Kidney glomerular epithelial cell (primary cell): Measurements from ENCODE around the gene KIRREL1.

ENCODE experiments used
- DNase-seq: peaks from one replicate; lab custom pipeline; 2025; lab: John Stamatoyannopoulos, UW

Gene KIRREL1

DNA sequence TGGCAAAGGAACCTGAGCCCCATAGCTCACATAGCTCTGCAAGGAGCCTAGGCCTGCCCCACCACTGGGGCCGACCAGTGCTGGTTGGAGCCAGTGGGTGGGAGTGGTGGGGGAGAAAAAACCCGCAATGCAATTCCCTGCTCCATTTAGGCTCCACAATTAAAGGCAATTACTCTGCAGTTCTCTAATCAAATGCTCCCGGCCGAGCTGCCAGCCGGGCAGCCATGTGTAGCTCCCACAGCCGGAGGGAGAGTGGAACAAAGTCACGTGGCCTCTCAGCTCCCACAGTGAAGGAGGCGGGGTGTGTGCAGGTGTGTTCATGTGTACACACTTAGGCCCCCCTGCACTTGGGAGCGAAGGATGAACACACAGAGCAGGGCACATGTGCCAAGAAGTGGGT is 81.6 kb downstream of the KIRREL1 start:
- DNase-seq: no peak

DNA sequence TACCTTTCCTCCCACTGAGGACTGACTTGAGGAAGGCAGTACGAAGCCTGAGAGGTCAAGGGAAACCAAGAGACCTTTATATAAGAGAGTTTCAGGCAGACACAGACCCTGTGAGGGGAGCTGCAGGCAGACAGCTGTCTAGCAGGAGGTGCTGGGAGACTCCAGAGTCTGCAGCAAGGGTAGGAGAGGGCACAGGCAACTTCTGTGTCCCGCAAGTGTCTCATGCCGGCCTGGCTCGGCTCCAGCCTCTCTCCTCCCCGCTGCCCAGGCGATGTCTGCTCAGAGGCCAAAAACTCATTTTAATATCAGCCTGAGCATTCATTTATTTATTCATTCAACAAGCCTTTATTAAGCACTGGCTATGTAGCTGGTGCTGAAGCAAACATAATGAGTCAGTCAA is 83.0 kb downstream of the KIRREL1 start:
- DNase-seq: no peak

DNA sequence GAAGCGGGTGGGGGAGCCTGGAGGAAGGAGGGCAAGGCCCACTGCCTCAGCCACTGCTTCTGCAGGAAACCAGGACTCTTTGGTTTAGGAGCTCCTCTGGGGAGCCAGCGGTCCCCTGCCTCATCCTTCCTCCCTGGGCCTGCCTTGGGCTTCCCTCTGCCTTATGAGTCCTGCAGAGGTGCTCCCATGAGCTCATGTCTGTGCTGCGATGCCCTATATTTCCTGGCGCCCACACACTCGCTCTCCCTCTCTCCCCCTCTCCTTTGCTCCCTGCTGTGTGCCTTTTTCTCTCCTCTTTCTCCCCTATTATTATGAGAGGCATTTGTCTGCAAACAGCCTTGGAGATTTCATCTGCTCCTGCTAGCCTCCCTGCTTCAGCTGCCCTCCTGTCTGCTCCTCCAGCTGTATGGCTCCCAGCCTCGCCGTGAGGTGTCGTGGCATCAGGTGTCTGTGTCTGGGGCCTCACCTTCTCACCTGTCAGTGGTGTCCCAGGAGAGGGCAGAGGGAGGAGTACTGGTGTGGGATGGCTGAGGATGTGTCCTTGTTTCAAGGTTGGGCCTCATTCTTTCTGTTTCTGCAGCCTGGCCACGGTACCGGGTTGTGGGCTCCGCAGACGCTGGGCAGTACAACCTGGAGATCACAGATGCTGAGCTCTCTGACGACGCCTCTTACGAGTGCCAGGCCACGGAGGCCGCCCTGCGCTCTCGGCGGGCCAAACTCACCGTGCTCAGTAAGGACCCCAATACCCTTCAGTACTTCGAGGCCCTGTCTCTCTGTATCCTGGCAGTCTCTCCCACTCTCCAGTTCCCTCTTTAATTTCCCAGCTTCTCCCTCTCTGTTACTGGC is 84.2 kb downstream of the KIRREL1 start:
- no peak for DNase-seq

DNA sequence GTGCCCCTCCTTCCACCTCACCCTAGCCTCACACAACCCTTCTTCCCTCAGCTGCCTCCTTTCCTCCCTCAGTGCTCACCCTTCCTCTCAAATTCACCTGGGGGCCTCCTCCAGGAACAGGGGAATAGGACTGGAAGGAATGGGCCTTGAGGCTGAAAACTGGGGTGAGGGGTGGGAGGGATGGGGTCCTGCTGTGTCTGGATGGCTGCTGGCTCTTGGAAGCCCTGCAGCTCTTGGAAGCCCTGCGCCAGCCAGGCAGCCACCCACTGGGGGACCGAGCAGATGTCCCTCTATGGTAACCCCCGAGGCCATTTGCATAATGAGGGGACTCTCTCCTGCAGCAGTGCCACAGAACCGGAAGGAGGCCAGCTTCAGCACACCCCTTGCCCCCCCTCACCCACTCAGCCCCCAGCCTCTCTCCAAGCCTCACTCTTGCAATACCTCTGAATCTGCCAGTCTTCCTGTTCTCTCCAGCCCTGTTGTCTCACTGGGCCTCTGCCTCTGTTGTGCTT is 85.2 kb downstream of the KIRREL1 start:
- DNase-seq: no peak

DNA sequence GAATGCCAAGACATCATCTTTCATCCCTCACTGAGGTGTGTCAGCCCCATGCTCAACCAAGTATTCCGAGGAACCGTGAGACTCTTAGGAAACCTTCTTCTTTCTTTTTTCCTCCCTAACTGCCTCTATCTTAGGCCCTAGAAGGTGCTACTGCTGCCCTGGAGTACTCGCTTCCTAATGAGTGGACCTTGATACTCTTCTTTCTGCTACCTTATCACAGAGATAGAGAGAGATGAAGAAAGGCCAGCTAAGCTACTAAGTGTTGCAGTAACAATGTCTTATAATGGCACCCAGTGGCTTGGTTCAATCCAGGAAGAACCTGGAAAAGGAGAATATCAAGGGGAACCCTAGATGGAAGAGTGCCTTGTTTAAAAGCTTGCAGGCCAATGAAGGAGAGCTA is 86.6 kb downstream of the KIRREL1 start:
- no peak for DNase-seq

DNA sequence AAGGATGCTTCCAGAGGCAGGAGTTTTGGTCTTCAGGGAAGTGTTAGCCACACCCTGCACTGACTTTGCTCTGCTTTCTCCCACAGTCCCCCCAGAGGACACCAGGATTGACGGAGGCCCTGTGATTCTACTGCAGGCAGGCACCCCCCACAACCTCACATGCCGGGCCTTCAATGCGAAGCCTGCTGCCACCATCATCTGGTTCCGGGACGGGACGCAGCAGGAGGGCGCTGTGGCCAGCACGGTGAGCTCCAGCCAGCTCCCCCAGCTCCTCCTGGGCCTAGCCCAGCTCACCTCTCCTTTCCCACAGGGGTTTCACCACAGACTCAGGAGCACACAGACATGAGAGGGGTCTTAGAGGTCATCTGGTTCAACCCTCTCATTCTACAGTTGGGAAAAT is 90.9 kb downstream of the KIRREL1 start:
- no peak for DNase-seq

DNA sequence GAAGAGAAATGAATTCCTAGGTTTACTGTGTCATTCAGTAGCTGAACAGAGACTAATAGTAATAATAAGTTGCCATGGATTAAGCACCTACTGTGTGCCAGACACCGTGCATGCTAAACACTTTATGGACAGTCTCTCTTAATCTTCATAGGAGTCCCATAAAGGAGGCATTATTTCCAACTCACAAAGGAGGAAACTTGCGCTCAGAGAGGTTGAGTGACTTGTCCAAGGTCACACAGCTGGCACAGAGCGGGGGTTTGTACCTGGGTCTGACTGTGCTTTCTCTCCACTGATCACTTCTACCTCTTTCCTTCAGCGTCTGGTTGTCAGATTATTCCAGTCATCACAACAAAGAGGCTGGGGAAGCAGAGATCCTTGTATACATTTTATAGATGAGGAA is 91.3 kb downstream of the KIRREL1 start:
- no peak for DNase-seq

DNA sequence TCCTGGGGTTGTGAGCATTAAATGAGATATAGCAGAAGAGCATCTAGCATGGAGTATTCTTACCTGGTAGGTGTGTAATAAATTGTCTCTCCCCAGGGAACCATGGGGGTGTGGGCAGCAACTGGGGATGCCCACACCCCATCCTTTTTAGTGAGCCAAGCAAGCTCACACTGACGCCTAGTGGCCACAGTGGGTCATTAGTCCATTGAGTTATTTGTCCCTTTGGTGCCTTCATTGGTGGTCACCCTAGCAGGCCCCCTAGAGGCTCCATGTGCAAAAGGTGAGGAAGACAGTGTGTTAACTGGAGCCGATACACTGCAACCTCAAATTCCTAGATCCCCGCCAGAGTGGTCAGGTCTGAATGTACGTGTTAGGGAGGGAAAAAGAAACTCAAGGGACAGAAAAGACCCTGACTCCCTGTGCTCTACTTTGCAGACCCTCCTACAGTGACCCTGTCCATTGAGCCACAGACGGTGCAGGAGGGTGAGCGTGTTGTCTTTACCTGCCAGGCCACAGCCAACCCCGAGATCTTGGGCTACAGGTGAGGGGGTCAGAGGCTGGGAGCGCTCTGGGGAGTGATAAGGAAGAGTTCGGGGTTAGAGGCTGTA is 94.0 kb downstream of the KIRREL1 start:
- peak; percentile 33 for DNase-seq

DNA sequence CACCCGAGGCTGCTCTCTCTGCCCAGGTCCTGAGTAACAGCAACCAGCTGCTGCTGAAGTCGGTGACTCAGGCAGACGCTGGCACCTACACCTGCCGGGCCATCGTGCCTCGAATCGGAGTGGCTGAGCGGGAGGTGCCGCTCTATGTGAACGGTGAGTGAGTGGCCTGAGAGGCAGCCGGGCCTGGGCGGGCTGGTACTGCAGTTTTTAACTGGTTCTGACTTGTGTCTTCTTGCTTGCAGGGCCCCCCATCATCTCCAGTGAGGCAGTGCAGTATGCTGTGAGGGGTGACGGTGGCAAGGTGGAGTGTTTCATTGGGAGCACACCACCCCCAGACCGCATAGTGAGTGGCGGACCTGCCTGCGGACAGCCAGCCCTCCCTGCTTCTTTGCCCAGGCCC is 96.0 kb downstream of the KIRREL1 start:
- DNase-seq: no peak

DNA sequence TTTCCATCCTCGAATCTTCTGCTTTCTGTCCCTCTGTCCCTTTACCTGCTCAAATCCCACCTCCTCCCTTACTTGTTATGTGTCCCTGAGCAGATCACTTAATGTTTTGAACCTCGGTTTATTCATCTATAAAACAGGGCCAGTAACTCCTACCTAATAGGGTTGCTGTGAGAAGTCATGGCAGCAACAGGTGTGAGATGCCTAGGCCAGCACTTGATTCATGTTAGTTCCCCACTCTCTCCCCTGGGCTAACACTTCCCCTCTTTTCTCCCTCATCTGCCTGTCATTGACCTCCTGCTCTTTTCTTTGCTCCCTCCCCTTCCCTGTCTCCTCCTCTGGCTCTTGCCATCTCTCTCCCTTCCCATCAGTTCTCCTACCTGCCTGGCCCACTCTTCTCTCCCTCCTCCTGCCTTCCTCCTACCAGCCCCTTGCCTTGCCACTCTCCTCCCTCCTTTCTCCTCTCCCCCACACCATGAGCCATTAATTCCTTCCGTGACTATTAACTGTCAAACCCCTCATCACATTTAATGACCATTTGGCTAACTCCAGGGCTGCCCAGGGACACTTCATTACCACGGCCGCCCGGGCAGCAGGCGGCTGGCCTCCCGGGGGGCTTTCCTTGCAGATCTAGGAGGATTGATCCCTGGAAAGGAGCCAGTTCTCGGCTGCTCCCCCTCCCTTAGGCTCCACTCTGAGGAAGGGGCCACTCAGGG is 96.6 kb downstream of the KIRREL1 start:
- no peak for DNase-seq

DNA sequence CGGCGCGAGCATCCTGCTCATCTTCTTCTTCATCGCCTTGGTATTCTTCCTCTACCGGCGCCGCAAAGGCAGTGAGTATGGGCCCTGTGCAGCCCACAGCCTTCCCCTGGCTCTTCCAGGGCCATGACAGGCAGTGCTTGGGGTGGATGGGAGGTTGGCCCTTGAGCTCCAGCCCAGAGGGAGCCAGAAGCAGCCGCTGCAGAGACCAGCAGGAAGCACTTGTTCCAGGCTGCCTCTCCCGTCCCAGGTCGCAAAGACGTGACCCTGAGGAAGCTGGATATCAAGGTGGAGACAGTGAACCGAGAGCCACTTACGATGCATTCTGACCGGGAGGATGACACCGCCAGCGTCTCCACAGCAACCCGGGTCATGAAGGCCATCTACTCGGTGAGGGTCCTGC is 99.9 kb downstream of the KIRREL1 start:
- no peak for DNase-seq

DNA sequence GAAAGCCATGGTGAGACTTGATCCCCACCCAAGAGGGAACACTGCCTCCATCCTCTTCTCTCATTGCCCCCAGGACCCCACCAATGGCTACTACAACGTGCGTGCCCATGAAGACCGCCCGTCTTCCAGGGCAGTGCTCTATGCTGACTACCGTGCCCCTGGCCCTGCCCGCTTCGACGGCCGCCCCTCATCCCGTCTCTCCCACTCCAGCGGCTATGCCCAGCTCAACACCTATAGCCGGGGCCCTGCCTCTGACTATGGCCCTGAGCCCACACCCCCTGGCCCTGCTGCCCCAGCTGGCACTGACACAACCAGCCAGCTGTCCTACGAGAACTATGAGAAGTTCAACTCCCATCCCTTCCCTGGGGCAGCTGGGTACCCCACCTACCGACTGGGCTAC is 101.1 kb downstream of the KIRREL1 start:
- DNase-seq: no peak

DNA sequence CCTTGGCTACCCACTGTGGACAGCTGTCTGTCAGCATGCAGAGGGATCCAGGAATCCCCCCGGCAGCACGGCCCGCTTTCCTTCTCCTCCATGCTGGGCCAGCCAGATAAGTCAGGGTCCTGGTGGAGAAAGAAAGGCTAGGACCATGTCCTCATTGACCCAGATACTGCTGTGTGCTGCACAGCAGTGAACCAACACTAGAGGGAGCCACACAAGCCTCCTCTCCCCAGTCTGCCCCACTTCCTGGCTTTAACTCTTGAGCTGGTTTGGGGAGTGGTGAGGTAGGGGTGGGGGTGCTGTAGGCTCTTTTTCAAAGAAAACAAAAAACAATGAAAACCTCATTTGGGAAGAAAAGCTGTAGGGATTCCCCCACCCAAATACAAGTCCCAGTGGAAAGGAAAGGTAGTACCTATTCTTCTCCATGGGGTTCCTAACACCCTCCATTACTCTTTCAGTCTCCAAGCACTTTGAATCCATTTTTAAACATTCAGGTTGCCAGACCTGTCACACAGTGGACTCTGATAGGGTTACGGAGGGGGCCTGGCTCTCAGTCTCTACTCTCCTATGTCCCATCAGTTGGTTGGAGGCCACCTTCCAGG is 102.4 kb downstream of the KIRREL1 start:
- DNase-seq: peak; percentile 32

DNA sequence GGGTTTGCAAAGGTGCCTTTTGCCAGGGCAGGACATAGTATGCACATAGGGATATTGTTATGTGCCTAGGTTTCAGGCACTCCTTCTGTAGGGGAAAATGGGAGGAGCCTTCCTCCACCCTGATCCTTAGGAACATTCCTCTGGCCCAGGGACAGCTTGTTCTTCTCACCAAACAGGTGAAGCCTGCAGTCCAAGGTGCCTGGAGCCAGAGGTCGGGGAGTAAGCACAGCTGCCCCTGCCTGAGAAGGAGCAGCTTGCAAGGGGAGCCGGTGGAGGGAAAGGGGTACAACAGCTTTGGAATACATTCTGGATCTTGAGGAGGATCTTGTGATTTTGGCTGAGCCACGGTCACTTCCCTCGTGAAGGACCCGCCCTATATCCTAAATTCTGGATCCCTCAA is 104.8 kb downstream of the KIRREL1 start:
- DNase-seq: no peak

DNA sequence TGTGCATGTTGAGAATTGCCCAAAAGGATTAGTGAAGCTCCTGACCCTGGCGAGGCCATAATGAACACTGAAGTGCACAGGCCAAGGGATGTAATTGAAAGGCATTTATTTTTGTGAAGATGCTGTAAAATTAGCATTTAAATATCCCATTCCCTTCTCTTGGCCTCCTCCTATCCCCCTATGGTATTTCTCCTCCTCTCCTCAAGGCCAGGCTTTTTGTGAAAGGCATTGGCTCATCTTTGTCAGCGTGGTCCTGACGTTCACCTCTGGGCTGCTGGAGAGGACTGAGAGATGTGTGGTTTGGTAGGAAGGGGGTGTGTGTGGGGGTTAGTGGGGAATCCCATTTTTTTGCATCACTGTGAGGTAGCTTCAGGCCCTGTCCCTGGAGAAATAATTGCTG is 105.7 kb downstream of the KIRREL1 start:
- DNase-seq: no peak

DNA sequence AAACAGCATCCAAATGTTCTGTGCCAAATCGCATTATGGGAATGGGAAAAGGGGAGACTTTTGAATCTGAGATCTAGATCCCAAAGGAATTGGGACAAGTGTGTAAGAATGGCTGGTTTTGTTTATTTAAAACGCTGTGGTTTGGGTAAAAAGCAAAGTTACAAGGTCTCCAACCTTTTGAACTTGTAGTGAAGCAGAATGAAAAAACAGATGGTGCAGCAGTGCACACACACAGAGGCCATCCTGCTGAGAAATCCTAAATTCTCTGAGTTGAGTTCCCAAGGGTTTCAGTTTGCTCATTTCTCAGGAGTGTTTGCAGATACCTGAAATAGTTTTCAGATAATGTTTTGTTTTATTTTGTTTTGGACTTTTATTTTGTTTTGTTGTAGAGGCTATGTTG is 107.1 kb downstream of the KIRREL1 start:
- DNase-seq: no peak

DNA sequence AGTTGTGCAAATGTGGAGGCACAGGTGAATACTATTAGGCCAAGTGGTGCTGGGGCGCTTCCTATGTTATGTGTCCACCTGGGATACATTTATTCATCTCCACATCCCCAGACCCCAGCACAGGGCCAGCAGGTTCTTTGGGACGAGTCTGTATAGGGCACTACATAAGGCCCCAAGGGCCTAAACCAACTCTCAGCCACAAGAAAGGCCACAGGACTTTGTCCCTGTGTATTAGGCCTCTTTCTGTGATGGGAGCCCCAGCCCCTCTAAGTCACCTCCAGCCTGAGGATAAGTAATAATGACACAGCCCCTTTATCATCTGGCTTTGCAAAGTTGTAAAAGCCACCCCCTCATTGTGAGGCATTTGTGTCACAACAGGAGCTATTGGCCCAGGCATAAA is 108.0 kb downstream of the KIRREL1 start:
- no peak for DNase-seq

DNA sequence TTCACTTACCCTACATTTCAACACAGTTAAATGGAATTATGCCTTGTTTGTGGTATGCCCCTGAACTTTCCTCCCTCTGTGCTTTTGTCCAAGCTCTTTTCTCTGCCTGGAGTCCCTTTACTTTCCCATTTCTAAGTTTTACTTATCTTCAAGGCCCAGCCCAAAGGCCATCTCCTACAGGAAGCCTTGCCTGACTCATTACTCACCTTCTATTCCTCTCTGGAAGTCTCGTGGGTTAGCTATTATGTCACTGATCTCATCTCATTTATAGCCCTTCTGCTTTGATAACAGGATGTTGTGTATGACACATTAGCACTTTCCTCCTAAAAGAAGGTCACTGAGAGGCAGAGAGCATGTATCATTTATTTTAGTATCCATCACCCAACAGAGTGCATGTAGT is 108.5 kb downstream of the KIRREL1 start:
- peak; percentile 85 for DNase-seq

DNA sequence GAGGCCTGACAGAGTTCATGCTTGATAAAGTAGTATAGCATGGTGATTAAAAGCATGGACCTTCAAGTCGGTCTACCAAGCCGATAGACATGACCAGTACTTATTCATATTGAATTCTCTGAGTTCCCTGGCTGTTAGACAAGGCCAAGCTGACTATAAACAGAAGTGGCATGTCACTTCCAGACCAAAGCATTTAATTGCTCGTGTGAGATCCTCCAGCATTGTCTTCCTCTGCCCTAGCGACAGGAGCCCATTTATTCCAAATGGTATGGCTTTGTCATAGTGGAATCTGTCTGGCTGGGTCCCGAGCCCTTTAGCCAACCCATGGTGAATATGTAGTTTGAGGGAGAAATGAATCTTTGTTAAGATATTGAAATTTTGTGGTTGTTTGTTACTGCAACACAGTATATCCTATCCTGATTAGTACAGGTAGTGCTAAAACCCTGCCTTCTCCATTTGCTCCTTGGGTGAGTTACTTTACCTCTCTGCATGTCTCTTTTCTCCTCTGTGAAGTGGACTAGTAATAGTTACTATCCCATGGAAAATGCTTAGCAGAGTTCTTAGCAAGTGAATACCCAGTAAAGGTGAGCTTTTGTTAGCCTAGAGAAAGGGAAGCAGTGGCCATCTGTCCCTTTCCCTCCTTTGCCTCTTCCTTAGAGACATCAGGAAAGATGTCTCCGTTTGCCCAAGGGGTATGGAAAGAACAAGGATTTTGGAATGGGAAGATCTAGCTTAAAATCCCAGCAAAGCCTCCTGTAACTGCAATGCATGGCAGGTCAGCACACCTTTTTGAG is 109.6 kb downstream of the KIRREL1 start:
- DNase-seq: no peak

DNA sequence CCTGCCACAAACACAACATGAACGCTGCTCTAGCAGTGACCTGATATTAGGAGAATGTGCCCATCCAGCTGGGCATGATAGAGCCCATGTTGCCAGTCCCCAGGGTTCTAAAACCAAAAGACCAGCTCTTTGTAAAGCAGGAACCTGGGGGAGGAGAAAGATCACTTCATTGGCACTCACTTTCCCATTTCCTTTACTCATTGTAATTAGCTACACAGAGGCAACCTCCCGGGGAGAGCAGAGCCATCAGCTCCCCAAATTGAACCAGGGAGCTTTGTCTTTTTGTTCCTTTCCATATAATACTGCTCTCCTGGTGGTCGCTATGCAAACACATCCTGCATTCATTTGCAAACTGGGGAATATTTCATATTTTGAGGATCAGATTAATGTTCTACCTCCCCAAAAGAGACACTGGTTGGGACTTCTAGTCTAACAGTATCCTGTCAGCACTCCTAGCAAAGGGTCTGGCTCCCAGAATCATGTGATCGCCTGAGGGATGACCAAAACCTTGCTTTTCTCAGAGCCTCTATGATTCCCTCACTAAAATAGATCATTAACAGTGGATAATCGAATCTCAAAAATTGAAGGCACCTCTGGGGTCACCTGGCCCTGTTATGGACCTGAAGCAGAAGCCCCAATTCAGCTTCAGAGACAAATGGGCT is 110.5 kb downstream of the KIRREL1 start:
- peak; percentile 19 for DNase-seq

DNA sequence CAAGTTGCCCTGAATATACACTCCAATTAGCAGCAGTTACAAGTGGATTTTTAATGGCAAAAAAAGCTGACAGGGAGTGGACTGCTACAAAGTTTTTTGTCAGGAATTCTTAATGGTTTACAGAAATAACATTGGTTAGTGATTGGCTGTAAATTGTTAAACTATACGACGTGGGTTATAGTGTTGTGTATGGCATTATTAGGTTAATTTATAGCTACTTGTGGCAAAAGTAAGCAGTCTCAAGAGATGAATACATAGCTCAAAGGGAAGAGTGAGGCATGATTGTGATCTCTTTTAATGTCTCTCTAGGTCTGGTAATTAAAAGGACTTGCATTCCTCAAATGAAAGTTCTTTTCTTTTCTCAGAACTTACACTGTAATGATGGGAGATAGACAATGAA is 111.4 kb downstream of the KIRREL1 start:
- peak; percentile 38 for DNase-seq
